Measurements from ENCODE around the gene NXPE3.

NXPE3 gene

DNA sequence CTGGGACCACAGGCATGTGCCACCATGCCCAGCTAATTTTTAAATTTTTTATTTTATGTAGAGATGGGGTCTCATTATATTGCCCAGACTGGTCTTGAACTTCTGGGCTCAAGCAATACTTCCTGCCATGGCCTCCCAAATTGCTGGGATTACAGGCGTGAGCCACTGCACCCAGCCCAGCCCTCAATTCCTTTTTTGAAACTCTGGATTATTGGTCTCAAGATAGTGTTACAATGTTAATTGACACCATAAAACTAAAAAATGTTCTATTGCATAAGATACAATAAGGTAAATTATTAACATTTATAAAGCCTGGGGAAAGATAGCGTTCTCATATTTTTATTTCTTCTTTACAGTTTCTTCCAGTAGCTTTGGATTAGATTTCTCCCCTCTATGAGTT lies 66.4 kb downstream of the NXPE3 start:
- no peak overlapping the region for H3K4me3 ChIP-seq (ENCODE audit: low read depth, low read length)
- DNase-seq (ENCODE audit: low read depth), result no peak
- TF ChIP-seq, protein P1, sequence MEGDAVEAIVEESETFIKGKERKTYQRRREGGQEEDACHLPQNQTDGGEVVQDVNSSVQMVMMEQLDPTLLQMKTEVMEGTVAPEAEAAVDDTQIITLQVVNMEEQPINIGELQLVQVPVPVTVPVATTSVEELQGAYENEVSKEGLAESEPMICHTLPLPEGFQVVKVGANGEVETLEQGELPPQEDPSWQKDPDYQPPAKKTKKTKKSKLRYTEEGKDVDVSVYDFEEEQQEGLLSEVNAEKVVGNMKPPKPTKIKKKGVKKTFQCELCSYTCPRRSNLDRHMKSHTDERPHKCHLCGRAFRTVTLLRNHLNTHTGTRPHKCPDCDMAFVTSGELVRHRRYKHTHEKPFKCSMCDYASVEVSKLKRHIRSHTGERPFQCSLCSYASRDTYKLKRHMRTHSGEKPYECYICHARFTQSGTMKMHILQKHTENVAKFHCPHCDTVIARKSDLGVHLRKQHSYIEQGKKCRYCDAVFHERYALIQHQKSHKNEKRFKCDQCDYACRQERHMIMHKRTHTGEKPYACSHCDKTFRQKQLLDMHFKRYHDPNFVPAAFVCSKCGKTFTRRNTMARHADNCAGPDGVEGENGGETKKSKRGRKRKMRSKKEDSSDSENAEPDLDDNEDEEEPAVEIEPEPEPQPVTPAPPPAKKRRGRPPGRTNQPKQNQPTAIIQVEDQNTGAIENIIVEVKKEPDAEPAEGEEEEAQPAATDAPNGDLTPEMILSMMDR (IDR thresholded peaks at IDR 0.05; ENCODE audit: low read depth, low read length), result no peak
- TF ChIP-seq POLR2A (IDR thresholded peaks at IDR 0.05; ENCODE audit: extremely low read depth, insufficient read length), result no peak
- TF ChIP-seq, protein P2, sequence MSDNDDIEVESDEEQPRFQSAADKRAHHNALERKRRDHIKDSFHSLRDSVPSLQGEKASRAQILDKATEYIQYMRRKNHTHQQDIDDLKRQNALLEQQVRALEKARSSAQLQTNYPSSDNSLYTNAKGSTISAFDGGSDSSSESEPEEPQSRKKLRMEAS (IDR thresholded peaks at IDR 0.05; ENCODE audit: low read depth, low read length), result no peak
- no peak for TF ChIP-seq MYC (IDR thresholded peaks at IDR 0.05; ENCODE audit: low read depth, low read length)

DNA sequence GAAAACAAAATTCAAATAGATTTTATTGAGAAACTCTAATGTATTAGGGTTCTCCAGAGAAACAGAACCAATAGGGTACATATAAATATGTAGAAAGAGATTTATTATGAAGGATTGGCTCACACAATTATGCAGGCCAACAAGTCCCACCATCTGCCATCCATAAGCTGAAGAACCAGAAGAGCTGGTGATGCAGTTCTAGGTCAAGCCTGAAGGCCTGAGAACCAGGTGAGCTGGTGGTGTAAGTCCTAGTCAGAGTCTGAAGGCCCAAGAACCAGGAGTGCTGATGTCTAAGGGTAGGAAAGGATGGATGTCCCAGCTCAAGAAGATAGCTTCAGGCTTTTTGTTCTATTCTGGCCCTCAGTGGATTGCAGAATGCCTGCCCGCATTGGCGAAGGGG lies 67.7 kb downstream of the NXPE3 start:
- DNase-seq (ENCODE audit: low read depth), result no peak
- TF ChIP-seq POLR2A (IDR thresholded peaks at IDR 0.05; ENCODE audit: extremely low read depth, insufficient read length), result no peak
- TF ChIP-seq, protein P1 (IDR thresholded peaks at IDR 0.05; ENCODE audit: low read depth, low read length), result no peak
- TF ChIP-seq, protein P2 (IDR thresholded peaks at IDR 0.05; ENCODE audit: low read depth, low read length), result no peak
- TF ChIP-seq MYC (IDR thresholded peaks at IDR 0.05; ENCODE audit: low read depth, low read length), result no peak
- H3K4me3 ChIP-seq (ENCODE audit: low read depth, low read length), result no peak overlapping the region

DNA sequence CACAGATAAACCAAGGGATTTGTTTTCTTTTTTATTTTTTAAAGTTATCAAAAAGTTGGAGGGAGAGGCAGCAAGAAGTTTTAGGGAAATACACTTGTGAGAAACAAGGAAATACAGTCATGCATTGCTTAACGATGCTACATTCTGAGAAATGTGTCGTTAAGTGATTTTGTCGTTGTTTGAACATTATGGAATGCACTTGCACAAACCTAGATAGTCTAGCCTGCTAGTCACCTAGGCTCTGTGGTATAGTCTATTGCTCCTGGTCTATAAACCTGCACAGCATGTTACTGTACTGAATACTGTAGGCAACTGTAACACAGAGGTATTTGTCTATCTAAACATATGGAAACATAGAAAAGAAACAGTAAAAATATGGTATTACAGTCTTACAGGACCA lies 68.3 kb downstream of the NXPE3 start:
- no peak overlapping the region for H3K4me3 ChIP-seq (ENCODE audit: low read depth, low read length)
- no peak for DNase-seq (ENCODE audit: low read depth)
- TF ChIP-seq, protein P1 (IDR thresholded peaks at IDR 0.05; ENCODE audit: low read depth, low read length), result no peak
- TF ChIP-seq MYC (IDR thresholded peaks at IDR 0.05; ENCODE audit: low read depth, low read length) (no peak), POLR2A (IDR thresholded peaks at IDR 0.05; ENCODE audit: extremely low read depth, insufficient read length) (no peak)
- TF ChIP-seq, protein P2 (IDR thresholded peaks at IDR 0.05; ENCODE audit: low read depth, low read length), result no peak

DNA sequence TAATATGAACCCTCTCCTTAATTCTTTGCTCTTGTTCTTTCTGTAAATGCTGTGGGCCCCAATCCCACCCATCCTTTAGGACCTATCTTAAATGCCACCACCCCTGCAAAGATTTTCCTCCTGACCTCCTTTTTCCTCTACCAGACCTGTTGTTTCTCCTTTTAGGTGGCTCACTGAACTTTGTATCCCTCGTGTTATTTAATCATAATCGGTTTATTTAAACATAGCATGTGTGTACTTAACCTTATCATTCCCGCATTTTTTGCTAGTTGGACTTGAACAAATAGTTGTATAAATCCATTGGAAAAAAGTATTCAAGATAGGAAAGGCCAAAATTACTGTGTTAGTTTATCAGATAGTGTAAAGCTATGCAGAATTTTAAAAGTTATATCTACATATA lies 69.3 kb downstream of the NXPE3 start:
- no peak for DNase-seq (ENCODE audit: low read depth)
- no peak overlapping the region for H3K4me3 ChIP-seq (ENCODE audit: low read depth, low read length)

DNA sequence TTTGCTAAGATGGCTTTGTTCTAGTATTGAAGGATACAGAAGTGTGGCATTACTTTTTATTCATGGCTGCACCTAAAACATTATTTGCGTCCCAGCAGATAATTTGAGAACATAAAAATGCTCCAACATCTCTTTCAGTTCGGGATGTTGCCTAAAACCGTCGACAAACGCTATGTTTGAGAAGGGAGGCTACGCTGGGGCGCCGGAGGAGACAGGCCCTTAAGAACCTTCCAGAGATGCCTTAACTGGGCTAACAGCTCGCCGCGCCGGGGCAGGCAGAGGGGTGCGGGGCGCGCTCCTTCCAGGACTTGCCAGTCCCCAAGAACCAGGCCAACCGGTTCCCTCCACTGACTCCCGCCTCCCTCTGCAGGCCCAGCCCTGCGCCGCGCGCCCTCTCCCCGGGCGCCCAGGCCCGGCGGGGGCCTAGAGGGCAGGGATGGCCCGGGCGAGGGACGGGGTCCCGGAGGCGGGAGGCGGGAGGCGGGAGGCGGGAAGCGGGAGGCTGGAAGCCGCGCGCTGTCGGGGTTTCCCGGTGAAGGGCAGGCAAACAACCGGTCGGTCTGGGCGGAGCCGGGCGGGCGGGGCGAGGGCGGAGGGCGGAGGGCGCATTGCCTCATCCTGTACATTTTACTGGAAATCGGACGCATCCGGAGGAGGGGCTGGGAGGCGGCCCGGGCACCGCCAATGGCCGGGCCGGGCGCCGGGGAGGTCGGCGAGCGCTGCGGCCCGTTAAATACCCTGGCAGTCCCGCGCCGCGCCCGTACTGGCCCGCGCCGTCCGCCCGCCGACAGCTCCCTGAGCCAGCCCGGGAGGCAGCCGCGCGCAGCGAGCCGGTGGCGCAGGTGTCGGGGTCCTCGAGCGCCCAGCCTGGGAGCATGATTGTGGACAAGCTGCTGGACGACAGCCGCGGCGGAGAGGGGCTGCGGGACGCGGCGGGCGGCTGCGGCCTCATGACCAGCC lies 70.0 kb downstream of the NXPE3 start, which contains the start of gene NFKBIZ:
TSS of gene NFKBIZ (plus strand) at position 761 of the 960 bp plus-strand sequence. CDS start at position 876, 115 bp downstream.
- peak; percentile 93 for DNase-seq (ENCODE audit: low read depth)
- 0 out of 2 replicates have a peak, but pooled peaks have one; percentile 34 for TF ChIP-seq MYC (IDR thresholded peaks at IDR 0.05; ENCODE audit: low read depth, low read length)
- peak; percentile 90 for TF ChIP-seq POLR2A (IDR thresholded peaks at IDR 0.05; ENCODE audit: extremely low read depth, insufficient read length)
- TF ChIP-seq, protein P2 (IDR thresholded peaks at IDR 0.05; ENCODE audit: low read depth, low read length), result peak; percentile 31; the same call in 1 of the 2 replicates
- TF ChIP-seq, protein P1 (IDR thresholded peaks at IDR 0.05; ENCODE audit: low read depth, low read length), result no peak
- peak within 1 kb of the TSS; percentile 86 for H3K4me3 ChIP-seq (ENCODE audit: low read depth, low read length)

More for the DNA sequence above, 69.3 kb downstream of the NXPE3 start:
- TF ChIP-seq POLR2A (IDR thresholded peaks at IDR 0.05; ENCODE audit: extremely low read depth, insufficient read length) (no peak), MYC (IDR thresholded peaks at IDR 0.05; ENCODE audit: low read depth, low read length) (no peak)
- TF ChIP-seq, protein P2 (IDR thresholded peaks at IDR 0.05; ENCODE audit: low read depth, low read length), result no peak
- TF ChIP-seq, protein P1 (IDR thresholded peaks at IDR 0.05; ENCODE audit: low read depth, low read length), result no peak

All from NB4 (cell line).